Fibroblast of mammary gland (primary cell): ENCODE measurements around the gene LRRC32.

Experiments used
- DNase-seq: peaks from one replicate; pipeline ENCODE4 v3.0.0-alpha.2; 2010; ENCODE audit warnings: low read depth
- H3K4me3 ChIP-seq: 2 replicates; pipeline ENCODE4 v1.5.1; 2011; ENCODE audit warnings: low read depth, mild to moderate bottlenecking, low read length, moderate library complexity; ENCODE audit not compliant: control insufficient read depth
- TF ChIP-seq, protein P1 (sequence below): conservative IDR thresholded peaks from 2 replicates; pipeline ENCODE4 v1.5.1; 2011; ENCODE audit warnings: low read depth, low read length, inconsistent platforms; ENCODE audit not compliant: control insufficient read depth, insufficient read depth

LRRC32 gene

DNA sequence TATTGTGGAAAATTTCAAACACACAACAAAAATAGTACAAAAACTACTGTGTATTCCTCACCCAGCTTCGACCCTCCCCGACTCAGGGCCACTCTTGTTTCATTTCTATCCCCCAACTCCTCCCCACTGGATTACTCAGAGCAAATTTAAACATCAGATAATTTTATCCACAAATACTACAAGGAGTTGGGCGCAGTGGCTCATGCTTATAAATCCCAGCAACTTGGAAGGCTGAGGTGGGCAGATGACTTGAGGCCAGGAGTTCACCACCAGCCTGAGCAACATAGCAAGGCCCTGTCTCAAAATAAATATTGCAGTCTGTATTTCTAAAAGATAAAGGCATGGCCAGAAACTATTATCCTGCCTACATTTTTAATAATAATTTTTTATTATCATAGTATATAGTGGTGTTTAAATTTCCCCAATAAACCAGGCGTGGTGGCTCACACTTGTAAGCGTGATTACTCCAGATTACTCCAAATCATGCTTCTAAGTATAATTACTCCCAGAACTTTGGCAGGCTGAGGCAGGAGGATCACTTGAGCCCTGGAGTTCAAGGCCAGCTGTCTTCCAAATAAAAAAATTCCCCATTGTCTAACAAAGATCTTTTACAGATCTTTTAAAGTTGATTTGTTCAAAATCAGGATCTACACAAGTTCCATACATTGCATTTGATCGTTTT, 39.8 kb downstream of the LRRC32 start:
- DNase-seq: no peak
- H3K4me3 ChIP-seq: no peak overlapping the region
- TF ChIP-seq, protein P1, sequence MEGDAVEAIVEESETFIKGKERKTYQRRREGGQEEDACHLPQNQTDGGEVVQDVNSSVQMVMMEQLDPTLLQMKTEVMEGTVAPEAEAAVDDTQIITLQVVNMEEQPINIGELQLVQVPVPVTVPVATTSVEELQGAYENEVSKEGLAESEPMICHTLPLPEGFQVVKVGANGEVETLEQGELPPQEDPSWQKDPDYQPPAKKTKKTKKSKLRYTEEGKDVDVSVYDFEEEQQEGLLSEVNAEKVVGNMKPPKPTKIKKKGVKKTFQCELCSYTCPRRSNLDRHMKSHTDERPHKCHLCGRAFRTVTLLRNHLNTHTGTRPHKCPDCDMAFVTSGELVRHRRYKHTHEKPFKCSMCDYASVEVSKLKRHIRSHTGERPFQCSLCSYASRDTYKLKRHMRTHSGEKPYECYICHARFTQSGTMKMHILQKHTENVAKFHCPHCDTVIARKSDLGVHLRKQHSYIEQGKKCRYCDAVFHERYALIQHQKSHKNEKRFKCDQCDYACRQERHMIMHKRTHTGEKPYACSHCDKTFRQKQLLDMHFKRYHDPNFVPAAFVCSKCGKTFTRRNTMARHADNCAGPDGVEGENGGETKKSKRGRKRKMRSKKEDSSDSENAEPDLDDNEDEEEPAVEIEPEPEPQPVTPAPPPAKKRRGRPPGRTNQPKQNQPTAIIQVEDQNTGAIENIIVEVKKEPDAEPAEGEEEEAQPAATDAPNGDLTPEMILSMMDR: no peak

DNA sequence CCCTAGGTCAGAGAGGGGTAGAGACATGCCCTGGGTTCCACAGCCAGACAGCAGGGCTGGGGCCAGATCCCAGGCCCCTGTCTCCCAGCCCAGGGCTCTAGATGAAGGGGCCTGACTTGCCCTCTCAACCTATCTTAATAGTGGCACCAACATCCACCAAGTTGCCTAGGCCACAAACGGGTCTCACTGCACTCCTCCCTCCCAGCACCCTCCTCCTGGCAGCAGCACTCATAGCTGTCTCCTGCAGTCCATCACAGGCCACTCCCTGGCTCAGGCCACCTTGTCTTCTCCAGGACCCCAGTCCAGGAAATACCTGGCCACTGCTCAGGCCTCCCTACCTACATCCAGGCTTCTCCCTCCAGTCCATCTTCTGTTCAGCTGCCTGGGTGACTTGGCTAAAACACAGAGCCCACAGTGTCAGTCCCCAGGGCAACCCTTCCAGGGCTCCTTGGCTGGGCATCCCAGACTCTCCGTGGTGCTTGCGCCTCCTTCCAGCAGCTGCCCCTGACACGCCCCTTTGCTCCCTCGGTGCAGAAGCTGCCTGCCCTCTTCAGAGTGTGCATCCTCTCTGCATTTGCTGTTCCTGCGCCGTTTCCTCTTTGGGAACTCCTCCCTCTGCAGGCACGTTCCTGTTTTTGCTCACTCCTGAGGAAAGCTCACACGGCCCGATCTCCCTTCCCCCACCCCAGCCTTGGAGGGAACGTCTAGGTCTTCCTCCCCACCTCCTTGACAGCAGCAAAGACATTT, 40.5 kb downstream of the LRRC32 start:
- DNase-seq: peak; percentile 40
- H3K4me3 ChIP-seq: no peak overlapping the region

DNA sequence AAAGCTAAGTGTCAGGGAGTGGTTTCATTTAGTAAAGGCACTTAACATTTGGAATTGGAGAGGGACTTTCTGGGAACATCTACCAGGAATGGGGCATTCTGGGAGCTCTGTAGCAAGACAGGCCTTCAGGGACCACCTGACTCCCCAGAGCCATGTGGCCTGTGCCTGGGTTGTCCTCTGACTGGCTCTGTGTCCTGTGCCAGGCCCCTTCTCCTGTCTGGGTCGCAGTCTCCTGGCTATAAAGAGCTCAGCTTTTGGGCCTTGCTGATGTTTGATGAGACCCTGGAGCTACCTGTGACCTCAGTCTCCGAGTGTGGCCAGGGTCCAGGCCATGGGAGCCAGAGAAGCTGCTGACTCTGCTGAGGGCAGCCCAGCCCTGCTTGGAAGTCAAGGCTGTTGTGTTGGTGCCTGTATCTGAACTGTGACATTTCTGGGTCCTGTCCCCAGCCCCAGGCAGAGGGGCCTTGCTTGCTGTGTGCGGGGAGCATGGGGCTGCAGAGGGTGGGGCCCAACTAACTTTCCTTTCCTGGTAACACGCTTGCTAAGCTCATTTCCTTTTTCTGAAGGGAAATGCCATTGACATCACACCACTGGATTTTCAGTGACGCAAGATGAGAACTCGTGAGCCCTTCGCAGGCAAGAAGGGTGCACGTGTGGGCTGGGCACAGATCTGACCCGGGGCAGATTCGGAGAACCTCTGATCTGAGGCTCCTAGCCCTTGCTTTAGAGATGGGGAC, 41.3 kb downstream of the LRRC32 start:
- TF ChIP-seq, protein P1: no peak
- H3K4me3 ChIP-seq: no peak overlapping the region
- DNase-seq: peak; percentile 50

More for the DNA sequence above, 40.5 kb downstream of the LRRC32 start:
- TF ChIP-seq, protein P1: peak; percentile 3

DNA sequence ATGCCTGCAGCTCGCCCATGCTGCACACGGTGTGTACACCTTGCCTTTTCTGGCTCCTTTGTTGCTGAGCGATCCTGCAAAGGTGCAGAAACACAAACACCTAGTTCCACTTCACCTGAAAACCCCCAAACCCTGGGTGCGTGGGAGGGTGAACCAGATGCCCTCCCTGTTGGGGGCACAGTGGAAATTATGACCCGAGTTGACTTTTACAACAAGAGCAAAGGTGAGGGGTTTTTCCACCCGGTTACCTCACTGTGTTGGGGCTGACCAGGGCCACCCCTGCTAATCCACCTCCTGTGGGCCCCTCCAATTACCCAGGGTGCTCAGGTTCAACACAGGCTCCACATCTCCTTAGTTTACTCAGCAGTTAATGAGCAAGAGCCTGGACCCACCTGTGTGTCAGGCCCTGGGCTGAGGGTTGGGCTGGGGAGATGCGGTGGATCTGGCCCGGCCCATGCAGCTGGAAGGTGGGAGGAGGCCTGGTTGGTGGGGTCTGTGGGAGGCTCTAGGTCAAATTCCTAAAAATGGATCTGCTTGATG, 42.1 kb downstream of the LRRC32 start:
- no peak for DNase-seq
- TF ChIP-seq, protein P1: no peak
- no peak overlapping the region for H3K4me3 ChIP-seq

DNA sequence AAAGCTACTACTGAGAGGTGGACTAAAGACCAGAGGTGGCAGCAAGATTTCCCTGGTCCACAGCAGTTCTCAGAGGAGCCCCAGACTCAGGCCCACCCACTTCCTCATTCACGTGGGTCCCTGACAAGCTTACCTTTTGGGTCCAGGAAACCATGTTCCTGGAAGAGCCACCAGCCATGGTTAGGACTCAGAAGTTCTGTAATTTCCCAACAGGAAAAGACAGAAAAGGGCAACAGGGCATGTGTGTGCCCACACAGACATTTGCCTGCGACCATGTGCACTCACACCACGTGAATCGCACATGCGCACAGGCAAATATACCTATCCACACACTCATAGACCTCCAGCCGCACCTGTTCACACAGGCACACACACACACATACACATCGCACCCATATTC, 42.9 kb downstream of the LRRC32 start:
- H3K4me3 ChIP-seq: no peak overlapping the region
- TF ChIP-seq, protein P1: no peak
- no peak for DNase-seq

DNA sequence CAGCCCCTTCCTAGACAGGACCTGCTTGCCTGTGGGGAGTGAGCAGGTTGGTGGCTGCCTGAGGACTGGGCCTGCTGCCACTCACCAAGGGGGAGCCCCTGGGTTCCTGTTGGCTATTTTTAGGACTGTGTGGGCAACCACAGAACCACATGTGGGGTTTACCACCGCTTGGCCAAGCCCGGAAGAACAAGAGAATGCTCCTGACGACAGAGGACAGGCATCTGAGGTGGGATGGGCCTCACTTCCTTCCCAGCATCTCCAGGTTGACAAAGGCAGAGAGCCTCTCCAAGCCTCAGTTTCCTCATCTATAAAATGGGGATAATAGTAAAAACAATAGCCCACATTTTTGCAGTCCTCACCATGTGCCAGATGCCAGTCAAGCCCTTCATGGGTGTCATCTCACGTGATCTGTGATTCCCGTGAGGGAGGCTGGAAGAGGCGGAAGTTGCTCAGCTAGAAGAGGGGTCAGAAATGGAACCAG, 43.6 kb downstream of the LRRC32 start:
- H3K4me3 ChIP-seq: no peak overlapping the region
- TF ChIP-seq, protein P1: no peak
- no peak for DNase-seq
